Iris pigment epithelial cell (primary cell): Measurements from ENCODE around the gene CTDNEP1.
A peak's percentile ranks its signal among the peaks of the same experiment; 100 is the strongest.

Source experiments
- DNase-seq: peaks from one replicate; pipeline ENCODE4 v3.0.0-alpha.2; 2011; ENCODE audit warnings: low read depth

CTDNEP1 gene

GRCh38 chr17:7280519-7281073 lies 29.1 kb upstream of the CTDNEP1 start:
- peak; percentile 70 for DNase-seq

GRCh38 chr17:7279448-7279847 lies 27.9 kb upstream of the CTDNEP1 start:
- DNase-seq, result no peak

GRCh38 chr17:7266784-7267183 lies 15.2 kb upstream of the CTDNEP1 start:
- peak; percentile 41 for DNase-seq

DNA sequence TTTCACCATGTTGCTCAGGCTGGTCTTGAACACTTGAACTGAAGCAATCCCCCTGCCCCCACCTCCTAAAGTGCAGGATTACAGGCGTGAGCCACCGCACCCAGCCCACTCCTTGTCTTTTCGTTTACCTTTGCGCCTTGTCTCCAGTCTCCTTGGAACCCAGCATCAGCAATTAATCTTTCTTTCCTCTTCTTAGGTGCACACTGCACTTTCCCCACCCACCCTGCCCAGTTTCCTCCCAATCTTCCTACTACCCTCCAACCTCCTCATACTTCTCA lies 12.2 kb upstream of the CTDNEP1 start:
- DNase-seq, result no peak

DNA sequence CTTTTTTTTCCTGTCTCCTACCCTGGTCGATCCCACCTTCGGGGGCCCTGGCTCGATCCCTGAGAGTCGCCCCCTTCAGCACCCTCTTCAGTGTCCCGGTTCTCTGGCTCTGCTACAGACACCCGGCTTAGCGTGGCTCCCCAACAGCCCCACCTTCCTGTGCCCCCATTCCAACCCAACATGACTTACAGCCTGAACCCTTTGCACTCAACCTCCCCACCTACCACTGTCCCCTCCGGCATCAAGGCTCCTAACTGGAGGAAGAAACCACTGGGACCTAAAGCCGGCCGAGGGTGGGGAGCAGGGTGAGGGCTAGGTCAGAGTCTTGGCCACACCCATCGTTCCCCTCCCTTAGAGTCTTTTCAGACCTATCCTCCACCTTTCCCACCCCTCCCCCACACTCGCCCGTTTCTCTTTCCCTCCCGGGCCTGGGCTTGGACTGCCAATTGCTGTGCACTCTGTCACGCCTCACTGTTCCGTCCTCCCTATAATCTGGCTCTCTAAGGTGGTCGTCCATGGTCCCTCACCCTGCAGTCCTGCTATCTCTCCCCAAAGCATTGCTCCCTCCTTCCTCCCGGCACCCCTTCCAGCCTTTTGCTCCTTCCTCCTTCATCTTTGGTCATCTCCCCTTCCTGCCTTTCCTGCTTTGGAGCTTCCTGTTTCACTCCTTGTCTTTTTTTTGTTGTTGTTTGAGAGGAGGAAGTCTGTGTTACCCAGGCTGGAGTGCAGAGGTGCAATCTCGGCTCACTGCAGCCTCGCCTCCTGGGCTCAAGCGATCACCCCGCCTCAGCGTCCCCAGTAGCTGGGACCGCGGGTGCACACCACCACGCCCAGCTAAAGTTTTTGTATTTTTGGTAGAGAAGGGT lies 11.6 kb upstream of the CTDNEP1 start:
- no peak for DNase-seq

- no peak for DNase-seq
Measured at GRCh38 chr17:7262192-7262934, 10.8 kb upstream of the CTDNEP1 start, which contains the start of gene CLDN7. CLDN7 (minus strand) TSS chr17:7262478; CDS start chr17:7262043, 435 bp downstream.

- no peak for DNase-seq
Measured at GRCh38 chr17:7261379-7262191, 10.1 kb upstream of the CTDNEP1 start.

GRCh38 chr17:7260651-7261378 lies 9.3 kb upstream of the CTDNEP1 start:
- no peak for DNase-seq

GRCh38 chr17:7260151-7260550 lies 8.6 kb upstream of the CTDNEP1 start:
- DNase-seq, result no peak

- DNase-seq, result no peak
Measured at GRCh38 chr17:7259555-7259889, 8.0 kb upstream of the CTDNEP1 start.

GRCh38 chr17:7258731-7259554 lies 7.4 kb upstream of the CTDNEP1 start:
- DNase-seq, result peak; percentile 54

DNA sequence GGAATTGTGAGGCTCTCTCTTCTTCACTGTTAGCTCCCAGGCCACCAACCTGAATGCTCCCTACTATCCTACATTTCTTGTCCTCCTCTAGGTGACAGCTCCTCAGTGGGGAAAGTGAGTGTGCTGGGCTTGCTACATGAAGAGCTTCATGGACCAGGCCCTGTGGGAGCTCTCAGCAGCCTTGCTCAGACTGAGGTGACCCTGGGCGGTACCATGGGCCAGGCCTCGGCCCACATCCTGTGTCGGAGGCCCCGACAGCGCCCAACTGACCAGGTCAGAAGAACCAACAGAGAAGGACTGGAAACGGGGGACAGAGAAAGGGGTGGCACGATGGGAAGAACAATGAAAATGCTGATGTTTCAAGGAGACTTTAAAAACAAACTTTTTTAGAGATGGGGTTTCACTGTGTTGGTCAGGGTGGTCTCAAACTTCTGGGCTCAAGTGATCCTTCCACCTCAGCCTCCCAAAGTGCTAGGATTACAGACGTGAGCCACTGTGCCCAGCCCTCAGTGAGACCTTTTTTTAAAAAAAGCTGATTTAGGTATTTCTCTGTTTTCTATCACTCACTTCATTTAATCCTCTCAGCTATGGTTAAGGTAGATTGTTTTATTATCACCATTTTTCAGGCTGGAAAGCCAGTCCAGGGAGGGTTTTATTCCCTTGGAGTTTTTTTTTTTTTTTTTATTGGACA lies 5.4 kb upstream of the CTDNEP1 start:
- DNase-seq, result no peak

DNA sequence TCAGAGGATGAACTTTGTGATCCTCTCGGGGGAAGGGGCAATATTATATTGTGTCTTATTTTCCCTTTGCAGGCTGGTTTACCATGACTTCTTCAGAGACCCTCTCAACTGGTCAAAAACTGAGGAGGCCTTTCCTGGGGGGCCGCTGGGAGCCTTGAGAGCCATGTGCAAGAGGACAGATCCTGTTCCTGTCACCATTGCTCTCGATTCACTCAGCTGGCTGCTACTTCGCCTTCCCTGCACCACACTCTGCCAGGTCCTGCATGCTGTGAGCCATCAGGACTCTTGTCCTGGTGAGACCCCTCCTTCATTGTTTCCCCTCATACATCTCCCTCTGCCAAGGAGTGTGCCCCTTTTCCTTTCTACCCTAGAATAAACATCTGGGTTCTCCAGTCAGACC lies 3.0 kb upstream of the CTDNEP1 start:
- no peak for DNase-seq

DNA sequence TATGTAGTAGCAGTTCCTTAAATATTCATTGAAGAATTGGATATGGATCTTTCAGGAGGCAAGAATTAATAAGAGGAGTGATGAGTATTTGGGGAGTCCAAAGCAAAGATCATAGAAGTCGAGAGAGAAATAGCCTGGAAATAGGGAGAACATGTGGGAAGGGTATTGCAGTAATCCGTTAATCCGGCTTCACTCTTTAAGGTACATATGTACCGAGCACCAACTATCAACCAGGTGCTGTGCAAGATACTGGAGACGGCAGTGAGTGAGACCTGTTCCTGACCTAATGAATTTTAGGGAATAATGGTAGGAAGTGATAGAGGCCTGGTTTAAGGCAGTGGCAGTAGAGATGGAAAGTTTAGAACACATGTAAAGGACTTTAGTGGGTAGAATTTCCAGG lies 1.5 kb upstream of the CTDNEP1 start:
- no peak for DNase-seq

GRCh38 chr17:7252176-7253043 lies 876 bp upstream of the CTDNEP1 start, which contains the start of gene ELP5:
ELP5 (plus strand) TSS chr17:7252215; CDS start chr17:7252551, 336 bp downstream.
- DNase-seq, result peak; percentile 95

DNA sequence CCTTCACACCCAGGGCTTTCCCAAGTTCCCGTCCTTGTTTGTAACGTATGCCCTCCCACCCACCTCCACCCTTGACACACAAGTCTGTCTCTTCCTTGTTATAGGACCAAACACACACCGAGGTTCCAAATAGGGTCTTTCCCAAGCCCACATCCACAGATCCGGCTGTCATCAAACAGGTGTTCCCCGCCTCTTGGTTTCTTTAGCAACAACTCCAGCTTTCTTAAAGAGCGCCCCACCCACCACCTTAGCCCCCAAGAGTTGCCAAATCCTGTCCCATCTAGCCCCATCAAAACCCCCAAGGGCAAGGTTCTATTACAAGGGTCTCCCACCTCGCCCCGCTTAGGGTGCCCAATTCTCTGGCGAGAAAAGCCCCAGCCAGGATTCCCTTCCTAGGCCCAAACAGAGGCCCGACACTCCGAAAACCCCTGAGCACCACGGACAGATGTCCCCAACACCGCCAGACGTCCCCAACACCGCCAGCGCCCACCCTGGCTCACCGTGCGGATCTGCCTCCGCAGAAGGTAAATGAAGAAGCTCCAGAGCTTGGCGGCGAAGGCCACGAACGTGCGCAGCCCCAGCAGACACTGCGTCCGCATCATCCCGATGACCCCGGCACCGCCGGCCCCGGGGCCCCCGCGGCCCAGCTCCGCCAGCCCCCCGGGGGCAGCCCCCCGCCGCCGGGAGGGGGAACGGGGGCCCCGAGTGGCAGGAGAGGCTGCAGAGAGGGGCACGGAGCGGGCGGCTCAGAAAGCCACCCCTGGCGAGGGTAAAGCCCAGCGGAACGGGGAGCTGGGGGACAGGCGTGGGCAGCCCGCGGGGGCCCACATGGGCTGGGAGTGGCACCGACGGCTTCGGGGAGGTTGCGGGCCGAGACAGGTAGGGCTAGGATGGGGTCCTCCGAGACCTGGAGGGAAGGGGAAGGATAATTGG lies 573 bp downstream of the CTDNEP1 start:
- no peak for DNase-seq

GRCh38 chr17:7249830-7250229 lies 1.7 kb downstream of the CTDNEP1 start:
- no peak for DNase-seq

- no peak for DNase-seq
Measured at GRCh38 chr17:7249214-7249613, 2.3 kb downstream of the CTDNEP1 start.
